EH (cell line): ENCODE data around the gene IQCE.
"Not testable (repeated sequence)": the region's sequence is repeated elsewhere in the genome, so short reads cannot be mapped to it uniquely, and the experiment has no call there.

ENCODE experiments used
- DNase-seq: peaks from one replicate; pipeline ENCODE4 v3.0.0-alpha.2; 2015; ENCODE audit warnings: low read depth

IQCE gene

GRCh38 chr7:2521952-2522591 lies 36.7 kb upstream of the IQCE start:
- DNase-seq, result peak; percentile 60

DNA sequence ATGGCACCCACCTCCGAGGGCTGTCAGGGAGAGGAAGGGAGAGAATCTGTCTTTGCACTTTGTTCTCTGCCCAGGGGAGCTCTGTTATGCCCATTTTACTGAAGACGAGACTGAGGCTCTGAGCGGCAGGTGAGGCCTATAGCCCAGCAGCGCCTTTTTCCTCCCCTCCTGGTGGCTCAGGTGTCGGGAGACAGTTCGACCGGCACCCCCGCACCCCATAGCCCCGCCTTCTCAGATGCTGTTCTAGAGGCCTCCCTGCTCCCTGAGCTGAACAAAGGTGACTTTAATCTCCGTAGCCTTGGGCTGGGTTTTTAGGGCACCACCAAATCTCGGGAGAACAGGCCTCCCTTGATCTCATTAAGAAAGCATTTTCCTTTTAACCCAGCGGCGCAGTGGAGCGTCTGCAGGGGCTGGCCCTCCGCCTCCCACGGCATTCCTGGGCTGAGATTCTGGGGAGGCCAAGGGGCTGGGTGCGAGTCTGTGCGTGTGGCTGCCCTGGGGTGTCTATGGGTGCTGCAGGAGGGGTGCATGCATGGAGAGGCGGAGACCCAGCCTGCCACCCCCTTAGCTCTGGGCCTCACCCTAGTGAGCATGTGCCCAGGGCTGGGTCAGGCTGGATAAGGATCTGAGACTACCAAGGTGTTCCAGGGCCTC lies 35.9 kb upstream of the IQCE start:
- DNase-seq, result peak; percentile 82

- no peak for DNase-seq
These were observed 35.3 kb upstream of the IQCE start for GRCh38 chr7:2523461-2523936.

DNA sequence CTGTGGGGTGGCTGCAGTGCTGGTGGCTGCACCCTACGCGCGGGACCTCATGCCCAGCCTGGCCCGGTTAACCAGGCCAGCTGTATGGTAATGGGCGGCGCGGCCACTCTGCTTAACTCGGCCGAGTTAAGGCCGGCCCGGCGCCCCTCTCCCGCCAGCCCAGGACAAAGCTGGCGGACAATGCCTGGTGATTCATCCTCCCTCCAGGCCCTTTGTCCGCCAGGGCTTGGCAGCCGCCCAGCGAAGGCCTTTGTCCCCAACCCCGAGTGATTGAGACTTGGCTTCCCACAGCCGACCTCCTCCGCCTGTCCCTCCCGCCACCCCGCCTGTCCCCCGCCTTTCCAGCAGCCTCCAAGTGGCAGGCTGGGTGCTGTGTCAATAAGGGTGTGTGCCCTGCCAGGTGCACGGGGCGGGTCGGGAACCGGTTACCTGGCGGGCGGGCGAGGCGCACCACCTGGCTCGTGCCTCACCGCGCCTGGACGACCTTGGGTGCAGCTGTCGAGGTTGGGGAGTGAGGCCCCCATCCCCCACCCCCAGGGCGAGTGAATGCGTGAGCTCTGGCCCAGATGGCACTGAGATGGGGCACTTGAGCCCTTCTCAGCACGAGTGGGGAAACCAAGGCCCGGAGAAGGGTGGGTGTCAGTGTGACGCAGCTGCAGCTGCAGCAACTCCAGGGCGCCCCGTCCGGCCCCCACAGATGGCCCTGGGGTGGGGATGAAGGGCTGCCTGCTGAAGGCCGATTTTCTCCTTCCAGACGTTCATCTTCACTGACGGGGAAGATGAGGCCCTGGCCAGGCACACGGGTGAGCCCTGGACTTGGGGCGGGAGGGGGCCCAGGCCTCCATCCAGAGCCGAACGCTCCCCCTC lies 34.6 kb upstream of the IQCE start:
- peak; percentile 84 for DNase-seq

- DNase-seq, result no peak
These were observed 33.7 kb upstream of the IQCE start for GRCh38 chr7:2524808-2525657.

DNA sequence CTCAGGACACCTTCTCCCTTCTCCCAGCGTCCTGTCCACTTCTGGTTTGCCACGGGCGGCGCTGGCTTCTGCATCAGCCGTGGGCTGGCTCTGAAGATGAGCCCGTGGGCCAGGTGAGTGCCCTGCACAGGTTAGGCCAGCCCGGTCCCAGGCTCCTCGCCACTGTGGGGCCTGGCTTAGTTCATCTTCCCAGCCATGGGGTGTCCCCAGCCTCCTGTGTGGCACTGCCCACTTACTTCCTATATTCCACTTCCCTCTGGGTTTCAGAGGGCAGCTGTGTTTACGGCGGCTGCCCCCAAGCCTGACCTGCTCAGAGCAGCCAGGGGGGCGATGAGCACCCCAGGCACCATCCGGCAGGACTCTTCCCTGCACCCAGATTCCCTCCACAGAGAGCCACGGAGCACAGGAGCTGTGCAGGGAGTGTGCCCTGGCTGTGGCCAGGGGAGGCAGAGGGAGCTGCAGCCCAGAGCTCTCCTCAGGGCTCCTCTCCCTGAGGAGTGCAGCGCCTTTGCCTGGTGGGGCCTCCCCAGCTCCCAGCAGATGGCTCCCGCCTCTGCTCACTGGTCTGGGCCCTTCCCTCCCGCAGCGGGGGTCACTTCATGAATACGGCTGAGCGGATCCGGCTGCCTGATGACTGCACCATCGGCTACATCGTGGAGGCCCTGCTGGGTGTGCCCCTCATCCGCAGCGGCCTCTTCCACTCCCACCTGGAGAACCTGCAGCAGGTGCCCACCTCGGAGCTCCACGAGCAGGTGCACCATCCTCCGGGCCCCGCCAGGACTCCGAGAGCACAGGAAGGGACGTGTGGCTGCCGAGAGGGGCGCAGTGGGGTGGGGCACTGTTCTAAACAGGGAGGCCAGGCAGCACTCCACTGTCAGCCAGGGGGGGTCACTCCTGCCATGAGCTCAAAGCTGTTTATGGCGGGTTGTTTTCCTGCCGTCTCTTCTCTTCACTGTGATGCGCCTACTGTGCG lies 32.8 kb upstream of the IQCE start:
- no peak for DNase-seq

DNA sequence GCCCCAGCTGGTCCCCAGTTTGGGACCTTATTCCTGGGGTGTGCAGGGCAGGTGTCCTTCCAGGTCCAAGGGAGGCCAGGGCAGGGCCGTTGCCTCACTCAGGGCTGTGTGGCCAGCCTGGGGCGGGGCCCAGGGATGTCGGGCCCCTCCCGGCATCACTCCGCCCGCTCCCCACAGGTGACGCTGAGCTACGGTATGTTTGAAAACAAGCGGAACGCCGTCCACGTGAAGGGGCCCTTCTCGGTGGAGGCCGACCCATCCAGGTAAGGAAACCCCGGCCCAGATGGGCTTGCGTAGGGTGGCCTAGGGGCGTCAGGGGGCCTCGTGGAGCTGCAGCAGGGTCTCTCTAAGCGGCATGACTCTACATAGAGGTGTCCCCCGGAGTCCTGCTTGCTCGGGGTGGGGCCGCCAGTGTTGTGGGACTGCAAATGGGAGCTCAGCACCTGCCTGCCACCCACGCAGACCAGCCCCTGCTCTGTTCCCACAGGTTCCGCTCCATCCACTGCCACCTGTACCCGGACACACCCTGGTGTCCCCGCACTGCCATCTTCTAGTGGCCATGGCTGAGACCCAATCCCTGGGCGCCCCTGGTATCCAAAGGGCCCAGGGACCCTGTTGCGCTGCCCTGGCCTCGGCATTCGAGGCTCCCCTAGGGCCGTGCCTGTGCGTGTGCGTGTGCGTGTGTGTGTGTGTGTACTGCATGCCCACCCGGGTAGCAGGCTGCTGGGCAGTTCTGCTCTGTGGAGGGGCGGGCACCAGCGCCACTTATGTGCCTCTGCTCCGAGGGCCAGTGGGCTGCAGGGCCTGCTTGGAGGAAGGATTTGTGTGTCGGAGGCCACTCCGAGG lies 31.9 kb upstream of the IQCE start:
- DNase-seq, result no peak

- DNase-seq, result peak; percentile 82
These were observed 31.0 kb upstream of the IQCE start for GRCh38 chr7:2527505-2528467.

DNA sequence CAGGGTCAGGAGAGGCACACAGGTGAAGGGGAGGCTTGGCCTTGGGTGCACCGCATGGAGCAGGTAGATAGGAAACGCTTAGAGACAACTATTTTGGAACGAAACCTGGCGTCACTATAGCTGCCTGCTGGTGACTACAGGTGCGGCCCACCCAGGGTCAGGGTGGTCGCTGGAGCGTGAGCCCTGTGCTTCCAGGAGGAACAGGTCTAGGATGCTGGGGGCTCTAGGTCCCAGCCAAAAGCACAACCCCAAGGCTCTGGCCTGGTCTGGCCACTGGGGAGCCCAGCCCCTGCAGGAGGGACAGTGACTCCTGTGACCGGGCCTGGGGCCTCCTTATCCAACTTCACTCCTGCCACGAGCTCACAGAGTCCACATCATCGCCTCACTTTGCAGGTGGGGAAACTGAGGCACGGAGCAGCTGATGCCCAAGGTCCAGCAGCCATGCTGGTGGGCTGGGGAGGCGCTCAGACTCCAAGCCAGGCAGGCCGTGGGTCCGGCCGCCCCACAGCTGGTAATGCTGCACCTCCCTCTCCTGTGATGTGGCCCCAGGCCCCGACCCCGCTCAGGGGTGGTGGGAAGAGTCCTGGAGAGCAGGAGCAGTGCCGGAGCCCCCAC lies 30.2 kb upstream of the IQCE start:
- DNase-seq, result no peak

DNA sequence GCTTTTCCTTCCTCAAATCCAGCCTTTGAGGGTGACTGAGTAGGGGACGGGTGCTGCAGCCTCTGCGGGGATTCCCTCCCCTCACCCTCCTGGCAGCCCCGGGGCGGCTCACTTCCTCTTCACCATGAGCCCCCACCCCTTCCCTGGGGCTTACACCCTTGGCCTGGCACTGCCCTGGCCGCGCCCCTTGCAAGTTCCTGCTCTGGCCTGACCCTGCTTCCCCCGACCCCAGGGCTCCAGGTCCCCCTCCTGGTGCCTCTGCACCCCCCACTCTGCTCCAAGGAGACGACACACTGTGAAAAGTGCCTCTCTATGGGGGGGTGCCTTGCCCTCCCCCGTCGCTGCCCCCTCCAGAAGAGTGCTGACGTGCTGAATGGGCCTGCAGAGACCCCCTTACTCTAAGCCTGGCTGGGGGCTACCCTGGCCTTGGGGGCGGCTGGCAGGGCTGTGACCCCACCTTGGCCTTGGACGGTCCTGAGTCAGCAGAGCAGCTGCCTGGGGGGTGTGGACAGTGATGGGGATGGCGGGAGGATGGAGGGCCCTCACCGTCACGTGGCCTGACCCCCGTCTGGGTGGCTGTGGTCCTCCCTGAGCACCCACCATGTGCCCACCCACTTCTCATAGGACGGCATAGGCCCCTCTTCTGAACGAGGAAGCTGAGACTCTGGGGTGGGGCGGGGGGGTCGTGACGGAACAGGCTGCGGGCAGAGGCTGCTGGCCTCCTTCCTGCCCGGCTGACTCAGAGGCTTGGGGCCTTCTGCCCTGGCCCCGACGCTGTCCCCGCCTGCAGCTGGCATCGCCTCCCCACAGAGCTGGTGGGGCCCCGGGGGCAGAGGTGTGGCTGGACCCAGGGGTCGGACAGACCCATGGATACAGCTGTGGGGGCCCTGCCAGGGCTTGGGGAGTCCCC lies 29.4 kb upstream of the IQCE start:
- DNase-seq, result peak; percentile 72

DNA sequence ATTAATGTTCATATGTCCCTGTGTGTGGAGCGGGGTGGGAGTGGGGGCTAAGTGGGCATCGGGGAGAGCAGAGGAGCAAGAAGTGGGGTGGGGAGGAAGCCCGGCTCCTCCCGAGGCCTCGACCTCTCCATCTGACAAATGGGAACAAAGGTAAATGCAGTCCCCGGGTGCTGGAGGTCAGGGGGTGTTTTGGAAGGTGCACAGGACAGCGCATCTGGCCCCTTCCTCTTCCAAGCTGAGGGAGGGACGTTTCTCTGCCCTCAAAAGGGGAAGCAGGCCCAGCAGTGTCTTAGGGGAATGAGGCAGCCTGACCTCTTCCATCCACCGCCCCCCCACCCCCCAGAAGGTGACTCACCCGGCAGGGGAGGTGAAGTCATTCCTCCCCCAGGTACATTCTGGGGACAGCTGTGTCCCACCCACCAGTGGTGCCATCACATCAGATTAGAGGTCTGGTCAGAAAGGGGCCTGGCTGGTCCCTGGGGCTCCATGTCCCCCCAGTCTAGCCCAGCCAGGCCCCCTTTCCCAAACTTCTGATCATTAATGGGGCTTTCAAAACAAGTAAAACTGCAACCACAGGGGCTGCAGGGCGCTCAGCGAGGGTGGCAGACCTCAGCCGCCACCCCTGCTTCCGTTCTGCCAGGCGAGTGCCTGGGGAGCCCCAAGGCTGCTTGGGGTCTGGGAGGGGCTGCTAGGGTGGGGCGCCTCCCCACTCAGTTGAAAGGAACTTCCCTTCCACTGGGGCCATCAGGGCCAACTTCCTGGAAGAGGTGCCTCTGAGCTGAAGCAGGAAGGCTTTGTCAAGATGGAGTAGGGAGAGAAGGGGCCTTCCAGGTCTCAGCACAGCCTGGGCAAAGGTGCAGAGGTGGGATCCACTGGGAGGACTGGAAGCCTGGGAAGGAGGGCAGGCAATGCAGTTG lies 28.4 kb upstream of the IQCE start:
- peak; percentile 29 for DNase-seq

DNA sequence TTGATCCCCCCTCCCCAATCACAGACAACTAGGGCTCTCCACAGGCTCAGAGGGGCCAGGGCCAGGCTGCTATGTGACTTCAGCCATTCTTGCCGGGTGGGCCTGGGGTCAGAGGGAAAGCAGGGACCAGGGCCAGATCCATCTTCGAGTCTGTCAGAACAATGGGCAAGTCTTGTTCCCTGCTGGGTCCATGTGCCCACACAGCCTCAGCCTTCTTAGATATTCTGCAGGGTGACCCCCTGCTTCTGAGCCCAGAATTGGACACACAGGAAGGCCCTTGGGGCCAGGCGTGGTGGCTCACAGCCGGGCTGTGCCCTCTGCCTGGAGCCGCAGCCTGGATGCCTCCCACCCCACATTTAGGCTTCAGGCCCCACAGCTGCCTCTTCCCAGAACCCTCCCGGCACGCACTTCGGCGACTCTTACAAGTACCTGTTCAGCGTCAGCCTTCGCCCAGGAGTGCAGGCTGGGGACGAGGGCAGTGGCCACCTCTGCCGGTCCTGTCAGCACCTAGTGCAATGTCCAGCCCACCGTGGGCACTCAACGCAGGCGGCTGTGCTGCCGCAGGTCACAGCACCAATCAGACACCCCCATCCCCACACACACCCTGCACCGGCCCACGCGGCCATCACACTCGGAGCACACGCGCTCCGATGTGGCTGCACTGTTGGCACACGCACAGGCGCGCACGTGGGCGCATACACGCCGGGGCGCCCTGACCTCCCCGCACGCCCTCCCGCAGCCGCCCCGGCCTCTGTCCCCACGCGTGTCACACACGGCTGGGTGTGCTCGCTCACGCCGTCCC lies 27.6 kb upstream of the IQCE start:
- not testable (repeated sequence) for DNase-seq

DNA sequence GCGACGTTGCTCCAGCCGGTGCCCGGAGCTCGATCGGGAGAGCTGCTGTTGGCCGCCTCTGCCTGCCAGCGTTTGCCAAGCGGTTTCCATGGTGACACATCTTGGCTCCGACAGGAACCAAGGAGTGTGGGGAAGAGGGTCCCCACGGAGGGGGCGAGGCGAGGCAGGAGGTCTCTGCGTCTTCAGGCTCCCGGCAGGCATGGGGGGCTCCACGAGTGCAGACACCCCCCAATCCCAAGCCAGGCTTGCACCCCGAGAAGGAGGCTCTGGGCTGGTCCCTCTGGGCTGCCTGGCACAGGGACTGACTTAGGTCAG lies 27.0 kb upstream of the IQCE start:
- DNase-seq, result not testable (repeated sequence)

- DNase-seq, result not testable (repeated sequence)
These were observed 26.5 kb upstream of the IQCE start for GRCh38 chr7:2532199-2532772.

- DNase-seq, result not testable (repeated sequence)
These were observed 26.0 kb upstream of the IQCE start for GRCh38 chr7:2532816-2533215.
